ES-I3 (cell line): ENCODE data around the gene CRYBG2.
"Not testable (repeated sequence)": the region's sequence is repeated elsewhere in the genome, so short reads cannot be mapped to it uniquely, and the experiment has no call there.

ENCODE experiments used
- H3K36me3 ChIP-seq: 2 replicates; pipeline ENCODE4 v1.6.1; 2013; ENCODE audit warnings: mild to moderate bottlenecking, low read length, control low read depth, moderate library complexity; ENCODE audit not compliant: insufficient read depth
- H3K4me1 ChIP-seq: 2 replicates; pipeline ENCODE4 v1.6.1; 2013; ENCODE audit warnings: mild to moderate bottlenecking, control low read depth, low read length; ENCODE audit not compliant: insufficient read depth
- H3K9ac ChIP-seq: 2 replicates; pipeline ENCODE4 v1.6.1; 2013; ENCODE audit warnings: low read depth, mild to moderate bottlenecking, low read length, moderate library complexity
- H3K9me3 ChIP-seq: 2 replicates; pipeline ENCODE4 v1.6.1; 2013; ENCODE audit warnings: mild to moderate bottlenecking, low read length, moderate library complexity; ENCODE audit not compliant: control insufficient read depth, insufficient read depth

Gene CRYBG2

GRCh38 chr1:26375081-26375480 lies 21.2 kb upstream of the CRYBG2 start:
- H3K36me3 ChIP-seq: no peaks in the 10 kb centered on the region
- peaks cover 20% of the 10 kb centered on the region; the same call in 1 of the 2 replicates for H3K4me1 ChIP-seq
- no peak overlapping the region for H3K9ac ChIP-seq
- no peaks in the 10 kb centered on the region for H3K9me3 ChIP-seq

GRCh38 chr1:26374361-26374760 lies 20.4 kb upstream of the CRYBG2 start:
- H3K9me3 ChIP-seq, H3K9ac ChIP-seq, H3K36me3 ChIP-seq: not testable (repeated sequence)
- peaks cover 20% of the 10 kb centered on the region; the same call in 1 of the 2 replicates for H3K4me1 ChIP-seq

- Histone ChIP-seq H3K4me1 (peaks cover 20% of the 10 kb centered on the region; the same call in 1 of the 2 replicates), H3K9me3 (no peaks in the 10 kb centered on the region), H3K9ac (no peak overlapping the region), H3K36me3 (no peaks in the 10 kb centered on the region)
These were observed 19.9 kb upstream of the CRYBG2 start for GRCh38 chr1:26373789-26374188.

GRCh38 chr1:26373281-26373680 lies 19.4 kb upstream of the CRYBG2 start:
- Histone ChIP-seq H3K9ac (no peak overlapping the region), H3K9me3 (no peaks in the 10 kb centered on the region), H3K4me1 (peaks cover 17% of the 10 kb centered on the region; the same call in 1 of the 2 replicates), H3K36me3 (no peaks in the 10 kb centered on the region)

GRCh38 chr1:26372611-26373010 lies 18.7 kb upstream of the CRYBG2 start, which contains the start of gene ZNF683:
TSS of gene ZNF683 (minus strand) at chr1:26372750. CDS start at chr1:26368571, 4,179 bp downstream.
- H3K9ac ChIP-seq, H3K9me3 ChIP-seq, H3K36me3 ChIP-seq: not testable (repeated sequence)
- H3K4me1 ChIP-seq: peaks cover 14% of the 10 kb centered on the region; the same call in 1 of the 2 replicates

GRCh38 chr1:26372039-26372438 lies 18.1 kb upstream of the CRYBG2 start:
- Histone ChIP-seq H3K4me1 (peaks cover 14% of the 10 kb centered on the region; the same call in 1 of the 2 replicates), H3K36me3 (no peaks in the 10 kb centered on the region), H3K9me3 (no peaks in the 10 kb centered on the region), H3K9ac (no peak overlapping the region)

GRCh38 chr1:26370591-26371382 lies 16.9 kb upstream of the CRYBG2 start:
- no peak overlapping the region for H3K9ac ChIP-seq
- peaks cover 14% of the 10 kb centered on the region; the same call in 1 of the 2 replicates for H3K4me1 ChIP-seq
- H3K9me3 ChIP-seq: no peaks in the 10 kb centered on the region
- no peaks in the 10 kb centered on the region for H3K36me3 ChIP-seq

- H3K36me3 ChIP-seq: no peaks in the 10 kb centered on the region
These were observed 14.6 kb upstream of the CRYBG2 start for GRCh38 chr1:26368486-26368885.

GRCh38 chr1:26368006-26368405 lies 14.1 kb upstream of the CRYBG2 start:
- H3K36me3 ChIP-seq: no peaks in the 10 kb centered on the region
- no peak overlapping the region for H3K9ac ChIP-seq
- H3K4me1 ChIP-seq: peaks cover 4% of the 10 kb centered on the region; the same call in 1 of the 2 replicates
- no peaks in the 10 kb centered on the region for H3K9me3 ChIP-seq

More at GRCh38 chr1:26368486-26368885, 14.6 kb upstream of the CRYBG2 start:
- Histone ChIP-seq H3K9me3 (no peaks in the 10 kb centered on the region), H3K4me1 (peaks cover 4% of the 10 kb centered on the region; the same call in 1 of the 2 replicates), H3K9ac (no peak overlapping the region)

GRCh38 chr1:26367441-26367840 lies 13.5 kb upstream of the CRYBG2 start:
- Histone ChIP-seq H3K4me1 (peaks cover 4% of the 10 kb centered on the region; the same call in 1 of the 2 replicates), H3K36me3 (no peaks in the 10 kb centered on the region), H3K9me3 (no peaks in the 10 kb centered on the region), H3K9ac (no peak overlapping the region)

GRCh38 chr1:26364956-26365355 lies 11.0 kb upstream of the CRYBG2 start:
- Histone ChIP-seq H3K9me3 (no peaks in the 10 kb centered on the region), H3K36me3 (no peaks in the 10 kb centered on the region), H3K4me1 (peaks cover 4% of the 10 kb centered on the region; the same call in 1 of the 2 replicates), H3K9ac (no peak overlapping the region)

GRCh38 chr1:26363549-26364448 lies 9.9 kb upstream of the CRYBG2 start:
- Histone ChIP-seq H3K36me3 (no peaks in the 10 kb centered on the region), H3K9ac (no peak overlapping the region), H3K4me1 (peaks cover 9% of the 10 kb centered on the region), H3K9me3 (no peaks in the 10 kb centered on the region)

GRCh38 chr1:26362331-26362730 lies 8.4 kb upstream of the CRYBG2 start:
- H3K9me3 ChIP-seq: no peaks in the 10 kb centered on the region
- H3K4me1 ChIP-seq: peaks cover 11% of the 10 kb centered on the region
- H3K9ac ChIP-seq: no peak overlapping the region
- no peaks in the 10 kb centered on the region for H3K36me3 ChIP-seq

- no peak overlapping the region for H3K9ac ChIP-seq
- H3K36me3 ChIP-seq: no peaks in the 10 kb centered on the region
- peaks cover 18% of the 10 kb centered on the region for H3K4me1 ChIP-seq
- H3K9me3 ChIP-seq: no peaks in the 10 kb centered on the region
These were observed 7.7 kb upstream of the CRYBG2 start for GRCh38 chr1:26361605-26362122.
